HPDE6-E6E7 (cell line): Measurements from ENCODE around the gene SELENOP.
"Not testable (repeated sequence)": the region's sequence is repeated elsewhere in the genome, so short reads cannot be mapped to it uniquely, and the experiment has no call there.

Source experiments
- DNase-seq: peaks from one replicate; pipeline ENCODE4 v3.0.0; 2011; ENCODE audit warnings: missing footprints; ENCODE audit errors: extremely low spot score

SELENOP gene

GRCh38 chr5:42811591-42812446 is at the start of gene SELENOP:
TSS of gene SELENOP (minus strand) at chr5:42811892. CDS start at chr5:42808353, 3,539 bp downstream.
- no peak for DNase-seq

GRCh38 chr5:42858687-42859086 is 47.0 kb upstream of the SELENOP start:
- DNase-seq: no peak

GRCh38 chr5:42858031-42858643 is 46.4 kb upstream of the SELENOP start:
- peak; percentile 42 for DNase-seq

- DNase-seq: no peak
Observed at GRCh38 chr5:42855811-42856210, 44.1 kb upstream of the SELENOP start.

GRCh38 chr5:42855386-42855785 is 43.7 kb upstream of the SELENOP start:
- DNase-seq: no peak

GRCh38 chr5:42854795-42855194 is 43.1 kb upstream of the SELENOP start:
- no peak for DNase-seq

- DNase-seq: no peak
Observed at GRCh38 chr5:42852826-42853225, 41.1 kb upstream of the SELENOP start.

GRCh38 chr5:42851481-42851880 is 39.8 kb upstream of the SELENOP start:
- peak; percentile 22 for DNase-seq

GRCh38 chr5:42848545-42848944 is 36.9 kb upstream of the SELENOP start:
- no peak for DNase-seq

GRCh38 chr5:42844408-42844807 is 32.7 kb upstream of the SELENOP start:
- not testable (repeated sequence) for DNase-seq

- no peak for DNase-seq
Observed at GRCh38 chr5:42843675-42844292, 32.1 kb upstream of the SELENOP start.

GRCh38 chr5:42842921-42843641 is 31.4 kb upstream of the SELENOP start:
- DNase-seq: no peak

GRCh38 chr5:42840842-42841567 is 29.3 kb upstream of the SELENOP start:
- DNase-seq: no peak

GRCh38 chr5:42840269-42840668 is 28.6 kb upstream of the SELENOP start:
- no peak for DNase-seq

- DNase-seq: no peak
Observed at GRCh38 chr5:42839196-42839595, 27.5 kb upstream of the SELENOP start.

- no peak for DNase-seq
Observed at GRCh38 chr5:42837601-42838000, 25.9 kb upstream of the SELENOP start.

GRCh38 chr5:42836070-42836769 is 24.5 kb upstream of the SELENOP start:
- DNase-seq: no peak

GRCh38 chr5:42832060-42832459 is 20.4 kb upstream of the SELENOP start:
- DNase-seq: no peak

- no peak for DNase-seq
Observed at GRCh38 chr5:42830924-42831323, 19.2 kb upstream of the SELENOP start.

GRCh38 chr5:42828671-42829070 is 17.0 kb upstream of the SELENOP start:
- DNase-seq: no peak
